H1 (cell line): ENCODE measurements around the gene LAG3. TPM values are rescaled to one million over a fixed set of nuclear protein-coding genes. Genes with fewer than 3 reads are reported as not detected.

ENCODE experiments used
- CTCF ChIA-PET: fragments of 300-600 bp; sonication (Branson Sonifier 250); formaldehyde crosslinking; loops from one replicate; lab custom pipeline; 2021; ENCODE audit not compliant: partially characterized antibody; lab: Charles Lee
- POLR2A ChIA-PET: fragments of 300-600 bp; sonication (Branson Sonifier 250); formaldehyde crosslinking; loops from one replicate; lab custom pipeline; 2021; ENCODE audit warnings: inconsistent platforms; ENCODE audit not compliant: partially characterized antibody; lab: Charles Lee
- DNase-seq, 2 experiments: peaks; one replicate each; pipeline versions ENCODE4 v3.0.0 to v3.0.0-alpha.2; 2010 to 2022; ENCODE audit warnings: low spot score in 2 of 2, low read depth in 1 of 2, mixed read lengths in 1 of 2
- FAIRE-seq: peaks from 2 replicates; lab custom pipeline; 2011; peaks lifted over from hg19 to GRCh38; lab: Jason Lieb, UNC
- H2AFZ ChIP-seq: 2 replicates; pipeline ENCODE4 v1.8.1; 2012; ENCODE audit warnings: low read length, inconsistent platforms
- H2AK5ac ChIP-seq: 2 replicates; pipeline ENCODE4 v1.6.1; 2013; ENCODE audit warnings: low read depth, low read length
- H2BK120ac ChIP-seq: replicated peaks from 2 replicates; pipeline ENCODE3; 2013; ENCODE audit warnings: low read depth, low read length, inconsistent platforms
- H2BK12ac ChIP-seq: 2 replicates; pipeline ENCODE4 v1.6.1; 2013; ENCODE audit warnings: low read depth, low read length
- H2BK15ac ChIP-seq: 2 replicates; pipeline ENCODE4 v1.6.1; 2013; ENCODE audit warnings: low read length
- H2BK20ac ChIP-seq: 2 replicates; pipeline ENCODE4 v1.6.1; 2013; ENCODE audit warnings: low read length
- H2BK5ac ChIP-seq: 2 replicates; pipeline ENCODE4 v1.6.1; 2013; ENCODE audit warnings: low read depth, low read length
- H3K14ac ChIP-seq: 2 replicates; pipeline ENCODE4 v1.6.1; 2013; ENCODE audit warnings: inconsistent platforms; ENCODE audit not compliant: insufficient read length
- H3K18ac ChIP-seq: 2 replicates; pipeline ENCODE4 v1.6.1; 2013; ENCODE audit warnings: low read length; ENCODE audit errors: extremely low read depth
- H3K23ac ChIP-seq: 2 replicates; pipeline ENCODE4 v1.6.1; 2013; ENCODE audit warnings: inconsistent platforms; ENCODE audit not compliant: insufficient read length
- H3K23me2 ChIP-seq: 2 replicates; pipeline ENCODE4 v1.6.1; 2013; ENCODE audit warnings: low read depth, low read length
- H3K27ac ChIP-seq: 2 replicates; pipeline ENCODE4 v1.6.1; 2011; ENCODE audit warnings: low read depth, low read length, inconsistent platforms
- H3K27me3 ChIP-seq, 4 experiments: replicated peaks in 1 of 4; 1 replicate in 1 of 4; 2 replicates in 3 of 4; pipeline versions ENCODE4 v1.6.1 to v1.8.1; 2011 to 2013; ENCODE audit warnings: low read length in 3 of 4, mild to moderate bottlenecking in 3 of 4, inconsistent platforms in 2 of 4, mixed read lengths in 2 of 4, moderate library complexity in 1 of 4; ENCODE audit not compliant: control insufficient read depth in 3 of 4, insufficient read depth in 3 of 4; ENCODE audit errors: extremely low read depth in 1 of 4
- H3K36me3 ChIP-seq, 4 experiments: 2 replicates each; pipeline versions ENCODE4 v1.6.1 to v1.8.1; 2011 to 2013; ENCODE audit warnings: mild to moderate bottlenecking in 4 of 4, low read length in 3 of 4, moderate library complexity in 2 of 4, control low read depth in 1 of 4, inconsistent platforms in 1 of 4; ENCODE audit not compliant: insufficient read depth in 4 of 4, control insufficient read depth in 2 of 4
- H3K4ac ChIP-seq: replicated peaks from 2 replicates; pipeline ENCODE3; 2013; ENCODE audit warnings: low read length, low read depth, mixed read lengths, inconsistent platforms; ENCODE audit not compliant: insufficient read length
- H3K4me1 ChIP-seq, 4 experiments: replicated peaks in 1 of 4; 1 replicate in 1 of 4; 2 replicates in 3 of 4; pipeline versions ENCODE4 v1.6.1 to v1.8.1; 2011 to 2013; ENCODE audit warnings: low read length in 3 of 4, inconsistent platforms in 2 of 4, mixed read lengths in 1 of 4; ENCODE audit not compliant: insufficient read depth in 4 of 4, control insufficient read depth in 3 of 4
- H3K4me2 ChIP-seq, 2 experiments: 2 replicates each; pipeline versions ENCODE4 v1.6.1 to v1.8.1; 2011 to 2013; ENCODE audit warnings: low read depth in 2 of 2, low read length in 2 of 2, control low read depth in 1 of 2, inconsistent platforms in 1 of 2, mild to moderate bottlenecking in 1 of 2; ENCODE audit not compliant: insufficient read depth in 1 of 2
- H3K4me3 ChIP-seq, 4 experiments: fragments of 200-600, 300-600 bp in 1 of 4; sonication (generic), shearing (Covaris generic), sonication (Bioruptor Twin) in 1 of 4; 2 replicates each; pipeline versions ENCODE4 v1.5.1 to v1.8.1; 2011 to 2016; ENCODE audit warnings: low read length in 4 of 4, low read depth in 3 of 4, control low read depth in 2 of 4, inconsistent platforms in 2 of 4, mild to moderate bottlenecking in 2 of 4, mixed read lengths in 1 of 4, moderate library complexity in 1 of 4; ENCODE audit not compliant: insufficient read depth in 2 of 4; ENCODE audit errors: extremely low read depth in 1 of 4
- H3K56ac ChIP-seq: replicated peaks from 2 replicates; pipeline ENCODE3; 2013; ENCODE audit warnings: low read depth, mild to moderate bottlenecking, mixed read lengths, low read length, inconsistent platforms; ENCODE audit not compliant: insufficient read length
- H3K79me1 ChIP-seq: 2 replicates; pipeline ENCODE4 v1.6.1; 2013; ENCODE audit warnings: low read depth, low read length, control low read depth
- H3K79me2 ChIP-seq, 2 experiments: 2 replicates each; pipeline versions ENCODE4 v1.6.1 to v1.8.1; 2012 to 2013; ENCODE audit warnings: low read length in 2 of 2, mild to moderate bottlenecking in 2 of 2, inconsistent platforms in 1 of 2; ENCODE audit not compliant: insufficient read depth in 2 of 2, control insufficient read depth in 1 of 2
- H3K9ac ChIP-seq, 4 experiments: replicated peaks in 1 of 4; 1 replicate in 1 of 4; 2 replicates in 3 of 4; pipeline versions ENCODE4 v1.6.1 to v1.8.1; 2011 to 2013; ENCODE audit warnings: low read depth in 3 of 4, low read length in 3 of 4, control low read depth in 2 of 4, mild to moderate bottlenecking in 2 of 4, moderate library complexity in 2 of 4, inconsistent platforms in 1 of 4; ENCODE audit errors: extremely low read depth in 1 of 4
- H3K9me3 ChIP-seq, 2 experiments: 2 replicates each; pipeline versions ENCODE4 v1.6.1 to v1.8.1; 2012 to 2013; ENCODE audit warnings: mild to moderate bottlenecking in 2 of 2, moderate library complexity in 2 of 2, control low read depth in 1 of 2, inconsistent platforms in 1 of 2, low read depth in 1 of 2, low read length in 1 of 2, mixed read lengths in 1 of 2; ENCODE audit not compliant: insufficient read depth in 2 of 2
- H4K20me1 ChIP-seq, 2 experiments: replicated peaks in 1 of 2; 2 replicates each; pipeline versions ENCODE3 to v1.8.1; 2011 to 2013; ENCODE audit warnings: inconsistent platforms in 2 of 2, low read length in 2 of 2, mild to moderate bottlenecking in 1 of 2; ENCODE audit not compliant: insufficient read depth in 2 of 2, control insufficient read depth in 1 of 2
- H4K5ac ChIP-seq: 2 replicates; pipeline ENCODE4 v1.6.1; 2013; ENCODE audit warnings: low read length, low read depth, mixed read lengths, inconsistent platforms; ENCODE audit not compliant: insufficient read length
- H4K8ac ChIP-seq: 2 replicates; pipeline ENCODE4 v1.8.0; 2013; ENCODE audit warnings: mild to moderate bottlenecking, moderate library complexity, low read length, inconsistent platforms; ENCODE audit not compliant: insufficient read depth; ENCODE audit errors: extremely low read depth
- H4K91ac ChIP-seq: replicated peaks from 2 replicates; pipeline ENCODE3; 2013; ENCODE audit warnings: low read length, mixed read lengths, inconsistent platforms; ENCODE audit not compliant: insufficient read length
- CHD1 ChIP-seq: IDR thresholded peaks from 2 replicates; pipeline ENCODE4 v1.6.1; 2012; ENCODE audit warnings: low read depth, low read length, improper control_type of control experiment
- CHD2 ChIP-seq: IDR thresholded peaks from 2 replicates; pipeline ENCODE4 v1.6.1; 2012; ENCODE audit warnings: low read length, improper control_type of control experiment
- JUND ChIP-seq: IDR thresholded peaks from 2 replicates; pipeline ENCODE4 v1.6.1; 2011; ENCODE audit warnings: mild to moderate bottlenecking, improper control_type of control experiment, low read length
- KDM1A ChIP-seq: fragments of 200-600, 300-600 bp; sonication (generic); IDR thresholded peaks from 2 replicates; pipeline ENCODE4 v1.7.1; 2016; ENCODE audit warnings: mild to moderate bottlenecking, low read length, borderline replicate concordance
- NANOG ChIP-seq: IDR thresholded peaks from 2 replicates; pipeline ENCODE4 v1.6.1; 2011; ENCODE audit warnings: low read length, low read depth, mild to moderate bottlenecking, inconsistent platforms; ENCODE audit not compliant: insufficient read depth, poor library complexity, severe bottlenecking
- POLR2AphosphoS5 ChIP-seq: IDR thresholded peaks from 2 replicates; pipeline ENCODE4 v1.6.1; 2011; ENCODE audit warnings: low read depth, low read length
- RAD21 ChIP-seq, 2 experiments: IDR thresholded peaks in 1 of 2; conservative IDR thresholded peaks in 1 of 2; 2 replicates each; pipeline ENCODE4 v1.6.1; 2011; ENCODE audit warnings: low read depth in 2 of 2, low read length in 2 of 2, improper control_type of control experiment in 1 of 2, inconsistent platforms in 1 of 2, mild to moderate bottlenecking in 1 of 2, moderate library complexity in 1 of 2
- RXRA ChIP-seq: IDR thresholded peaks from 2 replicates; pipeline ENCODE4 v1.6.1; 2011; ENCODE audit warnings: low read depth, mild to moderate bottlenecking, low read length, moderate library complexity; ENCODE audit not compliant: insufficient read depth
- SIN3A ChIP-seq, 2 experiments: IDR thresholded peaks in 1 of 2; conservative IDR thresholded peaks in 1 of 2; 2 replicates each; pipeline ENCODE4 v1.6.1; 2011 to 2012; ENCODE audit warnings: low read length in 2 of 2, improper control_type of control experiment in 1 of 2, low read depth in 1 of 2, mild to moderate bottlenecking in 1 of 2
- SP1 ChIP-seq: IDR thresholded peaks from 2 replicates; pipeline ENCODE4 v1.6.1; 2011; ENCODE audit warnings: low read depth, low read length
- TAF1 ChIP-seq: IDR thresholded peaks from 2 replicates; pipeline ENCODE4 v1.6.1; 2011; ENCODE audit warnings: mild to moderate bottlenecking, low read depth, low read length
- TBP ChIP-seq: IDR thresholded peaks from 2 replicates; pipeline ENCODE4 v1.6.1; 2011; ENCODE audit warnings: low read depth, low read length, improper control_type of control experiment
- WGBS, 2 experiments: shearing (Covaris generic) in 1 of 2; methylation state at CpG; one replicate each; pipeline versions ENCODE4 v1.1.6 to v1.1.7; 2013 to 2015; ENCODE audit warnings: low lambda C conversion rate in 2 of 2, mixed read lengths in 2 of 2, inconsistent platforms in 1 of 2, low coverage in 1 of 2, missing lambda C conversion rate in 1 of 2; ENCODE audit not compliant: insufficient replicate concordance in 2 of 2, insufficient coverage in 1 of 2, insufficient read length in 1 of 2; ENCODE audit errors: extremely low coverage in 1 of 2, missing lambda C conversion rate in 1 of 2; 5-methylcytosine and 5-hydroxymethylcytosine counted together
- polyA plus RNA-seq, 7 experiments: library from polyadenylated mRNA; depleted of rRNA in 3 of 7; stranded (reverse) in 5 of 7; unstranded in 2 of 7; fragments of >200 nt in 5 of 7; fragments of 200-250 nt in 2 of 7; gene quantifications; 1 replicate in 5 of 7; 2 replicates in 1 of 7; 4 replicates in 1 of 7; pipeline versions ENCODE4 v1.2.1 to v1.2.3, GENCODE V29; 2011 to 2013; ENCODE audit warnings: missing spikeins in 2 of 7, mixed read lengths in 2 of 7
- total RNA-seq: library from RNA; stranded (reverse); fragmentation: NEBNext Ultra II Directional; extraction: Animal tissue kit (Norgen Biotek cat#: 25700); gene quantifications from 2 replicates; pipeline ENCODE4 v1.2.1, GENCODE V29; 2021

Gene LAG3
- total and polyA plus RNA-seq, 2 of the 8 experiments (the other 6 are each of a cell fraction or from before 2014, with no cell fraction given) = 1.1 to 3.1 TPM

DNA sequence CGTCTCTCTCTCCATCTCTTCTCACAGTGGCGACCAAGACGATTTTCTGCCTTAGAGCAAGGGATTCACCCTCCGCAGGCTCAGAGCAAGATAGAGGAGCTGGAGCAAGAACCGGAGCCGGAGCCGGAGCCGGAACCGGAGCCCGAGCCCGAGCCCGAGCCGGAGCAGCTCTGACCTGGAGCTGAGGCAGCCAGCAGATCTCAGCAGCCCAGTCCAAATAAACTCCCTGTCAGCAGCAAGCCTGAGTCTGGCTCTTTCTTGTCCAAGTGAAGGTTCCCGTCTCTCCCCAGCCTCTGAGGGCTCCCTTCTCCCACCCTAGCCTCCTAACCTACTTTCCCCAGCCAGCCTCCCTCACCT lies 5.9 kb downstream of the LAG3 start:
- H2AK5ac ChIP-seq = no peak overlapping the region
- no peaks in the 10 kb centered on the region for H4K20me1 ChIP-seq
- H3K56ac ChIP-seq = no peak overlapping the region
- WGBS, 2 experiments = 23% methylated on average over 14 of the region's 14 CpGs; no CpG with 5 or more reads in 1 of the 2 experiments
- H3K14ac ChIP-seq = no peak overlapping the region
- H2BK20ac ChIP-seq = 0 out of 2 replicates have a peak overlapping the region, but pooled peaks have one; percentile 32
- peak overlapping the region; percentile 92 for H2BK12ac ChIP-seq
- H3K23ac ChIP-seq = no peak overlapping the region
- peak overlapping the region; percentile 98; the same call in 1 of the 2 replicates for H2BK15ac ChIP-seq
- H3K4ac ChIP-seq = no peak overlapping the region
- H3K36me3 ChIP-seq = no peaks in the 10 kb centered on the region
- peaks cover 15% of the 10 kb centered on the region for H3K23me2 ChIP-seq
- FAIRE-seq = no peak
- H3K9me3 ChIP-seq = no peaks in the 10 kb centered on the region
- H3K79me1 ChIP-seq = no peaks in the 10 kb centered on the region
- DNase-seq = peak in 1 of 2 experiments; percentile 70
- no peaks in the 10 kb centered on the region for H3K79me2 ChIP-seq
- no peak overlapping the region for H3K9ac ChIP-seq
- H2BK120ac ChIP-seq = no peak overlapping the region
- no peak overlapping the region for H4K8ac ChIP-seq
- TF ChIP-seq SP1 = peak; percentile 74
- TF ChIP-seq RAD21 (IDR thresholded peaks at IDR 0.05 in 1 of 2, conservative IDR thresholded peaks at IDR 0.05 in 1 of 2; ENCODE audit: low read depth in 2 of 2, low read length in 2 of 2) = 0 out of 4 replicates have a peak, but pooled peaks of 1 of the 2 experiments have one; percentile 3
- TF ChIP-seq CHD2 = no peak
- TF ChIP-seq KDM1A = no peak
- TF ChIP-seq TBP = no peak
- TF ChIP-seq CHD1 = no peak
- TF ChIP-seq SIN3A (conservative IDR thresholded peaks at IDR 0.05 in 1 of 2, IDR thresholded peaks at IDR 0.05 in 1 of 2; ENCODE audit: low read depth in 1 of 2, low read length in 2 of 2) = no peak
- TF ChIP-seq JUND = no peak
- TF ChIP-seq RXRA = no peak
- TF ChIP-seq POLR2AphosphoS5 = no peak
- TF ChIP-seq TAF1 = 0 out of 2 replicates have a peak, but pooled peaks have one; percentile 25
- TF ChIP-seq NANOG = no peak
- TF ChIP-seq, all 59 proteins: peak for 3
- Histone ChIP-seq H4K91ac (peak overlapping the region; percentile 2), H3K4me2 (peak overlapping the region; percentile 88 to 90), H3K4me1 (peaks cover 5 to 20% (median 14%) of the 10 kb centered on the region in 4 experiments), H3K4me3 (peak overlapping the region; percentile 29 to 67 (median 54)), H3K18ac (peak overlapping the region; percentile 97), H3K27ac (no peak overlapping the region), H3K27me3 (peaks cover 0 to 29% (median 20%) of the 10 kb centered on the region in 4 experiments; a peak in 5 of 7 replicates), H4K5ac (no peak overlapping the region), H2AFZ (peak overlapping the region; percentile 14; the same call in 1 of the 2 replicates), H2BK5ac (peak overlapping the region; percentile 61; the same call in 1 of the 2 replicates)
- CTCF ChIA-PET = interaction anchor here (0.5 to 29.6 kb wide), 21 partner anchors 9 to 972 kb away, joined by 3 to 532 read pairs (median 6); partner anchors contain the start of genes CD4, GNB3, GPR162 and LAG3
- POLR2A ChIA-PET = interaction anchor here (0.9 to 10.4 kb wide), 15 partner anchors 9 to 165 kb away, joined by 3 to 97 read pairs (median 5); partner anchors contain the start of genes CD4, COPS7A, GPR162 and MLF2
